Breast epithelium (tissue), 3 donors: ENCODE data around the gene TBCCD1.

Source experiments
- CTCF ChIP-seq, 3 donors: fragments of 450-650 bp; IDR thresholded peaks; one replicate each; pipeline ENCODE4 v1.5.1; 2016 to 2017; ENCODE audit warnings: antibody characterized with exemption in 3 of 3, mild to moderate bottlenecking in 3 of 3, moderate library complexity in 3 of 3
- POLR2A ChIP-seq: fragments of 450-650 bp; IDR thresholded peaks from one replicate; pipeline ENCODE4 v1.6.1; 2016; ENCODE audit warnings: antibody characterized with exemption, mild to moderate bottlenecking, moderate library complexity

GRCh38 chr3:186511702-186512101 is 55.4 kb downstream of the TBCCD1 start:
- TF ChIP-seq POLR2A (no peak), CTCF (IDR thresholded peaks at IDR 0.05) (no peak)
